ENCODE measurements around the gene SLC29A3. TPM values are rescaled to one million over a fixed set of nuclear protein-coding genes. Genes with fewer than 3 reads are reported as not detected.
A peak's percentile ranks its signal among the peaks of the same experiment; 100 is the strongest.

SLC29A3 gene
- total RNA-seq, 1 experiment from 2014 or later, result 4.4 TPM

DNA sequence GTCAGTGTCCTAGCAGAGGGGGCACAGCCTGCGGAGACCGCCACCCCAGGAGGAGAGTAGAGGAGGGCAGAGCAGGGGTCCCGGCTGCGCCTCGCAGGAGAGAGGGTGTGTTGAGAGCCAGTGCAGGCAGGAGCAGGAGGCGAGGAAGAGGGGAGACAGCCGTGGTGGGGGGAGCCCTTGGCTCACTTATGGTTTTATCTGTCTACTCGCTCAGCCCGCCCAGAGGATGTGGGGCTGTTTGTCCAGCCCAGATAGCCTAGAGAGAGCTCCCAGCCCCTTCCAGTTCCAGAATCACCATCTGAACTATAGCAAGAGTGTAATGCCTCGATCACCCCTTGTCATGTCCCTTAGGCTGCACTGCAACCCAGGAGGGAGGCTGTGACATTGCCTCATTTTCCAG is 26.6 kb downstream of the SLC29A3 start:
- Histone ChIP-seq H3K4me2 (ENCODE audit: low read length) (no peak overlapping the region), H4K20me1 (ENCODE audit: low read length) (no peaks in the 10 kb centered on the region), H3K27ac (ENCODE audit: low read length) (no peak overlapping the region), H3K27me3 (ENCODE audit: low read length) (no peaks in the 10 kb centered on the region), H3K9me2 (replicated peaks; ENCODE audit: low read length) (no peaks in the 10 kb centered on the region), H3K4me3 (ENCODE audit: low read length) (no peak overlapping the region), H2AFZ (ENCODE audit: low read length) (no peak overlapping the region), H3K9ac (ENCODE audit: low read length) (no peak overlapping the region), H3K9me3 (ENCODE audit: low read length) (no peaks in the 10 kb centered on the region), H3K36me3 (ENCODE audit: low read depth, low read length) (no peaks in the 10 kb centered on the region), H3K4me1 (ENCODE audit: insufficient read depth, low read length) (peaks cover 33% of the 10 kb centered on the region), H3F3A (ENCODE audit: low read length, unreplicated experiment) (no peaks in the 10 kb centered on the region), H3K79me2 (ENCODE audit: low read length) (no peaks in the 10 kb centered on the region)
- ChIA-PET POLR2A (ENCODE audit: unreplicated experiment) (no interaction called here), CTCF (no interaction called here)
- TF ChIP-seq EZH2phosphoT487 (IDR thresholded peaks at IDR 0.05; ENCODE audit: borderline replicate concordance, low read length) (no peak), EZH2 (IDR thresholded peaks at IDR 0.05; ENCODE audit: low read length, unreplicated experiment) (no peak)
- TF ChIP-seq, protein P1, sequence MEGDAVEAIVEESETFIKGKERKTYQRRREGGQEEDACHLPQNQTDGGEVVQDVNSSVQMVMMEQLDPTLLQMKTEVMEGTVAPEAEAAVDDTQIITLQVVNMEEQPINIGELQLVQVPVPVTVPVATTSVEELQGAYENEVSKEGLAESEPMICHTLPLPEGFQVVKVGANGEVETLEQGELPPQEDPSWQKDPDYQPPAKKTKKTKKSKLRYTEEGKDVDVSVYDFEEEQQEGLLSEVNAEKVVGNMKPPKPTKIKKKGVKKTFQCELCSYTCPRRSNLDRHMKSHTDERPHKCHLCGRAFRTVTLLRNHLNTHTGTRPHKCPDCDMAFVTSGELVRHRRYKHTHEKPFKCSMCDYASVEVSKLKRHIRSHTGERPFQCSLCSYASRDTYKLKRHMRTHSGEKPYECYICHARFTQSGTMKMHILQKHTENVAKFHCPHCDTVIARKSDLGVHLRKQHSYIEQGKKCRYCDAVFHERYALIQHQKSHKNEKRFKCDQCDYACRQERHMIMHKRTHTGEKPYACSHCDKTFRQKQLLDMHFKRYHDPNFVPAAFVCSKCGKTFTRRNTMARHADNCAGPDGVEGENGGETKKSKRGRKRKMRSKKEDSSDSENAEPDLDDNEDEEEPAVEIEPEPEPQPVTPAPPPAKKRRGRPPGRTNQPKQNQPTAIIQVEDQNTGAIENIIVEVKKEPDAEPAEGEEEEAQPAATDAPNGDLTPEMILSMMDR (conservative IDR thresholded peaks at IDR 0.05; ENCODE audit: low read depth, low read length), result no peak
- intact Hi-C loops (cut with micrococcal nuclease), result no loop called here
- DNase-seq (no peak), ATAC-seq (no peak)
- no TSS peak for BruUV-seq (replicated peaks)

DNA sequence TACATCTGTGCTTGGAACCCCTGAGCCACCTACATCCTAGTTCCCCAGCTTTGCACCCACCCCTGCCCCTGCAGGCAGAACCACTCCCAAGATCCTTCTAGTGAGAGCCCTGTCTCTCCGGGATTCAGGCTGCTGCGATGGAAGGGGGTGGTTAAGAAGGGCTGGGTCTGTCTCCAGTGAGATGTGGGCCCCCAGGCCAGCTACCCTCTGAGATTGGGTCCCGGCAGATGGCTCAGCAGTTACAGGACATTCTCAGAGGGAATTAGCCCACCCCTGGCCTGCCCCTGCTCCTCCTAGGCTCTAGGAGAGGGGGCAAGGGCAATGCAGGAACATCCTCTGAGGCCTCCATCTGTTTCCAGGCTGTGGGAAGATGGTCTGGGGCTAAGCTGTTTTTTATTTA is 27.7 kb downstream of the SLC29A3 start:
- TF ChIP-seq, protein P1 (conservative IDR thresholded peaks at IDR 0.05; ENCODE audit: low read depth, low read length), result no peak
- TF ChIP-seq EZH2phosphoT487 (IDR thresholded peaks at IDR 0.05; ENCODE audit: borderline replicate concordance, low read length) (no peak), EZH2 (IDR thresholded peaks at IDR 0.05; ENCODE audit: low read length, unreplicated experiment) (no peak)
- intact Hi-C loops (cut with micrococcal nuclease), result no loop called here
- ATAC-seq (no peak), DNase-seq (no peak)
- H3K9me2 ChIP-seq (replicated peaks; ENCODE audit: low read length), result no peaks in the 10 kb centered on the region
- no peaks in the 10 kb centered on the region for H3K36me3 ChIP-seq (ENCODE audit: low read depth, low read length)
- no peak overlapping the region for H3K4me2 ChIP-seq (ENCODE audit: low read length)
- ChIA-PET CTCF (no interaction called here), POLR2A (ENCODE audit: unreplicated experiment) (no interaction called here)
- no TSS peak for BruUV-seq (replicated peaks)
- peaks cover 26% of the 10 kb centered on the region for H3K4me1 ChIP-seq (ENCODE audit: insufficient read depth, low read length)
- H3K9ac ChIP-seq (ENCODE audit: low read length), result no peak overlapping the region
- H3K27ac ChIP-seq (ENCODE audit: low read length), result no peak overlapping the region
- H4K20me1 ChIP-seq (ENCODE audit: low read length), result no peaks in the 10 kb centered on the region
- no peak overlapping the region for H2AFZ ChIP-seq (ENCODE audit: low read length)
- H3K79me2 ChIP-seq (ENCODE audit: low read length), result no peaks in the 10 kb centered on the region
- no peaks in the 10 kb centered on the region for H3K27me3 ChIP-seq (ENCODE audit: low read length)
- no peaks in the 10 kb centered on the region for H3K9me3 ChIP-seq (ENCODE audit: low read length)
- H3K4me3 ChIP-seq (ENCODE audit: low read length), result no peak overlapping the region
- H3F3A ChIP-seq (ENCODE audit: low read length, unreplicated experiment), result no peaks in the 10 kb centered on the region

DNA sequence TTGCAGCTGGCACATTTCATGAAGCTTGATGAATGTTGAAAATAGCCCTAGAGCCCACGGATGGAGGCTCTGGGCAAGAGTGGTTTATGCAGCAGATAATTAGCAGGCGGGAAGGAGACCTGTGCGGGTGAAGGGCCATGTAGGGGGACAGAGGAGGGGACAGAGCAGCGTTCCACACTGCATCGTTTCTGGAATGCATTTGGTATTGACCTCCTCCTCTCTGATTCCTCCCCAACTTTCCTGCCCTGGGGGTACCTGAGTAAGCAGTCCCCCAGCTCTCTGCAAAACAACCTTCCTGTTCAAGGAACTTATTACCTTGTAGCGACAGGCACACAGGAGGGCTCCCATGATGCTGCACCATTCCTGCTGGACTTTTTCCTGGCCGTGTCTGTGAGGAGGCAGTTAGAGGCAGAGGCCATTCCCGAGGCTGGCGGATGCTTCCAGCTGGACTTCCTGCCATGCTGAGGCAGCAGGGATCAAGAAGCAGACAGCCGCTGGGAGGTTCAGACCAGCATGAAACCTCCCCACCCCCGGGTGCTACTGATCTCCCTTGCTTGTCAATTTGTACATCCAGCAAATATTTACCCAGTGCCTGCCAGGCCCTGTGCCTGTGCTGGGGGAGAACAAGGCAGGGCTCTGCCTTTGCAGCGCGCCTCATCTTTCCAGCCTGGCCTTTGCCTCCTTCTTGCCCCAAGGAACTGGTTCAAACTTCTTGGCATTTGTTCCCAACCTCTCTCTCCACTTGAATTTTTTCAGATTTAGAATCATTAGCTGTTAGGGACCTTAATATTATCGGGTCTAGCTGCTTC is 28.7 kb downstream of the SLC29A3 start:
- no peaks in the 10 kb centered on the region for H3F3A ChIP-seq (ENCODE audit: low read length, unreplicated experiment)
- no peak overlapping the region for H3K27ac ChIP-seq (ENCODE audit: low read length)
- no peaks in the 10 kb centered on the region for H3K79me2 ChIP-seq (ENCODE audit: low read length)
- H4K20me1 ChIP-seq (ENCODE audit: low read length), result no peaks in the 10 kb centered on the region
- ATAC-seq (0 out of 2 replicates have a peak, but pooled peaks have one; percentile 15), DNase-seq (peak; percentile 12)
- TF ChIP-seq, protein P1 (conservative IDR thresholded peaks at IDR 0.05; ENCODE audit: low read depth, low read length), result no peak
- TF ChIP-seq EZH2 (IDR thresholded peaks at IDR 0.05; ENCODE audit: low read length, unreplicated experiment) (no peak), EZH2phosphoT487 (IDR thresholded peaks at IDR 0.05; ENCODE audit: borderline replicate concordance, low read length) (no peak)
- intact Hi-C loops (cut with micrococcal nuclease), result no loop called here
- H3K4me2 ChIP-seq (ENCODE audit: low read length), result no peak overlapping the region
- no peak overlapping the region for H3K4me3 ChIP-seq (ENCODE audit: low read length)
- H3K9ac ChIP-seq (ENCODE audit: low read length), result no peak overlapping the region
- H3K9me3 ChIP-seq (ENCODE audit: low read length), result no peaks in the 10 kb centered on the region
- no peak overlapping the region for H2AFZ ChIP-seq (ENCODE audit: low read length)
- H3K27me3 ChIP-seq (ENCODE audit: low read length), result no peaks in the 10 kb centered on the region
- H3K9me2 ChIP-seq (replicated peaks; ENCODE audit: low read length), result no peaks in the 10 kb centered on the region
- BruUV-seq (replicated peaks), result no TSS peak
- ChIA-PET CTCF (no interaction called here), POLR2A (ENCODE audit: unreplicated experiment) (no interaction called here)
- peaks cover 26% of the 10 kb centered on the region for H3K4me1 ChIP-seq (ENCODE audit: insufficient read depth, low read length)
- H3K36me3 ChIP-seq (ENCODE audit: low read depth, low read length), result no peaks in the 10 kb centered on the region
